ENCODE results near the gene MAGI3.
"Not testable (repeated sequence)": the region's sequence is repeated elsewhere in the genome, so short reads cannot be mapped to it uniquely, and the experiment has no call there.

Gene MAGI3

GRCh38 chr1:113444857-113445256 lies 54.5 kb downstream of the MAGI3 start:
- DNase-seq, result no peak

- DNase-seq, result no peak
Measured at GRCh38 chr1:113451710-113452109, 61.4 kb downstream of the MAGI3 start.

- DNase-seq, result no peak
Measured at GRCh38 chr1:113452921-113453770, 62.8 kb downstream of the MAGI3 start.

GRCh38 chr1:113453771-113454083 lies 63.4 kb downstream of the MAGI3 start:
- DNase-seq, result no peak

GRCh38 chr1:113455374-113455773 lies 65.1 kb downstream of the MAGI3 start:
- DNase-seq, result no peak

GRCh38 chr1:113456967-113457366 lies 66.7 kb downstream of the MAGI3 start:
- DNase-seq, result no peak

GRCh38 chr1:113459279-113459678 lies 69.0 kb downstream of the MAGI3 start:
- DNase-seq, result no peak

GRCh38 chr1:113467991-113468390 lies 77.7 kb downstream of the MAGI3 start:
- DNase-seq, result no peak

GRCh38 chr1:113478427-113479195 lies 88.3 kb downstream of the MAGI3 start:
- not testable (repeated sequence) for DNase-seq

- DNase-seq, result no peak
Measured at GRCh38 chr1:113479713-113480676, 89.7 kb downstream of the MAGI3 start.

GRCh38 chr1:113485131-113485530 lies 94.8 kb downstream of the MAGI3 start:
- not testable (repeated sequence) for DNase-seq

- DNase-seq, result no peak
Measured at GRCh38 chr1:113488576-113489177, 98.4 kb downstream of the MAGI3 start.

- DNase-seq, result no peak
Measured at GRCh38 chr1:113490384-113490783, 100.1 kb downstream of the MAGI3 start.

GRCh38 chr1:113493533-113493932 lies 103.2 kb downstream of the MAGI3 start:
- DNase-seq, result no peak

- no peak for DNase-seq
Measured at GRCh38 chr1:113505357-113505756, 115.0 kb downstream of the MAGI3 start.

- DNase-seq, result no peak
Measured at GRCh38 chr1:113507552-113508214, 117.4 kb downstream of the MAGI3 start.

GRCh38 chr1:113508364-113509164 lies 118.2 kb downstream of the MAGI3 start:
- DNase-seq, result no peak

GRCh38 chr1:113509766-113510165 lies 119.5 kb downstream of the MAGI3 start:
- DNase-seq, result not testable (repeated sequence)

- no peak for DNase-seq
Measured at GRCh38 chr1:113511269-113511668, 121.0 kb downstream of the MAGI3 start.

- DNase-seq, result no peak
Measured at GRCh38 chr1:113515498-113515897, 125.2 kb downstream of the MAGI3 start.

- DNase-seq, result no peak
Measured at GRCh38 chr1:113517346-113517745, 127.0 kb downstream of the MAGI3 start.
